ENCODE measurements around the gene ADSL.

DNA sequence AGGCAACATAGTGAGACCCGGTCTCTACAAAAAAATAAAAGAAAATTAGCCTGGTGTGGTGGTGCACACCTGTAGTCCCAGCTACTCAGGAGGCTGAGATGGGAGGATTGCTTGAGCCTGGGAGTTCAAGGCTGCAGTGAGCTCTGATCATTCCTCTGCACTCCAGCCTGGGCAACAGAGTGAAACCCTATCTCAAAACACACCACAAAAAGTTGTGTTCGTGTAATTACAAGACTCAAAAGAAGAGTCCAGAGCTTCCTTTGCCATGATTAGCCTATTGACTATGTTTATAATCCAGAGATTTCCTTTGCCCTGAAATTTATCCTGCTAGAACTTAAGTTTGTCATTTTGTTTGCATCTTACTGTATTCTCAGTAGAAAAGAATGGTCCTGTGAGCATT is 45.1 kb downstream of the ADSL start:
- TF ChIP-seq, protein P1, sequence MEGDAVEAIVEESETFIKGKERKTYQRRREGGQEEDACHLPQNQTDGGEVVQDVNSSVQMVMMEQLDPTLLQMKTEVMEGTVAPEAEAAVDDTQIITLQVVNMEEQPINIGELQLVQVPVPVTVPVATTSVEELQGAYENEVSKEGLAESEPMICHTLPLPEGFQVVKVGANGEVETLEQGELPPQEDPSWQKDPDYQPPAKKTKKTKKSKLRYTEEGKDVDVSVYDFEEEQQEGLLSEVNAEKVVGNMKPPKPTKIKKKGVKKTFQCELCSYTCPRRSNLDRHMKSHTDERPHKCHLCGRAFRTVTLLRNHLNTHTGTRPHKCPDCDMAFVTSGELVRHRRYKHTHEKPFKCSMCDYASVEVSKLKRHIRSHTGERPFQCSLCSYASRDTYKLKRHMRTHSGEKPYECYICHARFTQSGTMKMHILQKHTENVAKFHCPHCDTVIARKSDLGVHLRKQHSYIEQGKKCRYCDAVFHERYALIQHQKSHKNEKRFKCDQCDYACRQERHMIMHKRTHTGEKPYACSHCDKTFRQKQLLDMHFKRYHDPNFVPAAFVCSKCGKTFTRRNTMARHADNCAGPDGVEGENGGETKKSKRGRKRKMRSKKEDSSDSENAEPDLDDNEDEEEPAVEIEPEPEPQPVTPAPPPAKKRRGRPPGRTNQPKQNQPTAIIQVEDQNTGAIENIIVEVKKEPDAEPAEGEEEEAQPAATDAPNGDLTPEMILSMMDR (IDR thresholded peaks at IDR 0.05): no peak
- TF ChIP-seq POLR2A (IDR thresholded peaks at IDR 0.05): no peak
- TF ChIP-seq POLR2AphosphoS5 (IDR thresholded peaks at IDR 0.05): no peak
- no peak for TF ChIP-seq EP300 (IDR thresholded peaks at IDR 0.05)

Measured in stomach (tissue), 4 donors.